ENCODE measurements around the gene FBF1. TPM values are rescaled to one million over a fixed set of nuclear protein-coding genes. Genes with fewer than 3 reads are reported as not detected.

The FBF1 gene
- total RNA-seq, 2 donors from 2014 or later = 2.6 to 4.2 TPM

GRCh38 chr17:75881678-75882454 is 59.0 kb downstream of the FBF1 start:
- no peak for DNase-seq
- Histone ChIP-seq H3K4me3 (no peak overlapping the region), H3K9me3 (no peaks in the 10 kb centered on the region), H3K4me1 (peaks cover 20% of the 10 kb centered on the region), H3K36me3 (replicated peaks in 1 of 2; ENCODE audit: insufficient read depth in 1 of 2, low read depth in 2 of 2) (no peaks in the 10 kb centered on the region), H3K27ac (no peak overlapping the region), H3K27me3 (no peaks in the 10 kb centered on the region)
- TF ChIP-seq, protein P1, sequence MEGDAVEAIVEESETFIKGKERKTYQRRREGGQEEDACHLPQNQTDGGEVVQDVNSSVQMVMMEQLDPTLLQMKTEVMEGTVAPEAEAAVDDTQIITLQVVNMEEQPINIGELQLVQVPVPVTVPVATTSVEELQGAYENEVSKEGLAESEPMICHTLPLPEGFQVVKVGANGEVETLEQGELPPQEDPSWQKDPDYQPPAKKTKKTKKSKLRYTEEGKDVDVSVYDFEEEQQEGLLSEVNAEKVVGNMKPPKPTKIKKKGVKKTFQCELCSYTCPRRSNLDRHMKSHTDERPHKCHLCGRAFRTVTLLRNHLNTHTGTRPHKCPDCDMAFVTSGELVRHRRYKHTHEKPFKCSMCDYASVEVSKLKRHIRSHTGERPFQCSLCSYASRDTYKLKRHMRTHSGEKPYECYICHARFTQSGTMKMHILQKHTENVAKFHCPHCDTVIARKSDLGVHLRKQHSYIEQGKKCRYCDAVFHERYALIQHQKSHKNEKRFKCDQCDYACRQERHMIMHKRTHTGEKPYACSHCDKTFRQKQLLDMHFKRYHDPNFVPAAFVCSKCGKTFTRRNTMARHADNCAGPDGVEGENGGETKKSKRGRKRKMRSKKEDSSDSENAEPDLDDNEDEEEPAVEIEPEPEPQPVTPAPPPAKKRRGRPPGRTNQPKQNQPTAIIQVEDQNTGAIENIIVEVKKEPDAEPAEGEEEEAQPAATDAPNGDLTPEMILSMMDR (IDR thresholded peaks at IDR 0.05) = no peak
- TF ChIP-seq POLR2A (IDR thresholded peaks at IDR 0.05) = no peak
- 89 to 94% methylated on average over 13 to 15 of the region's 15 CpGs for WGBS, 2 donors
- intact Hi-C loops (cut with DNase I) = no loop called here
- no peak for ATAC-seq

GRCh38 chr17:75880266-75880665 is 60.6 kb downstream of the FBF1 start:
- no peak overlapping the region for H3K4me3 ChIP-seq
- ATAC-seq (no peak), DNase-seq (no peak)
- intact Hi-C loops (cut with DNase I) = no loop called here
- no peaks in the 10 kb centered on the region for H3K27me3 ChIP-seq
- no peaks in the 10 kb centered on the region for H3K9me3 ChIP-seq
- H3K36me3 ChIP-seq (replicated peaks in 1 of 2; ENCODE audit: insufficient read depth in 1 of 2, low read depth in 2 of 2) = no peaks in the 10 kb centered on the region
- peaks cover 36% of the 10 kb centered on the region for H3K4me1 ChIP-seq
- no peak for TF ChIP-seq POLR2A (IDR thresholded peaks at IDR 0.05)
- TF ChIP-seq, protein P1 (IDR thresholded peaks at IDR 0.05) = no peak
- WGBS, 2 donors = 75 to 84% methylated on average over 7 of the region's 7 CpGs
- H3K27ac ChIP-seq = no peak overlapping the region

GRCh38 chr17:75878174-75878998 is 62.5 kb downstream of the FBF1 start, which contains the start of gene TRIM47:
TRIM47 (minus strand) TSS chr17:75878581; CDS start chr17:75878548, 33 bp downstream.
- peaks cover 40% of the 10 kb centered on the region for H3K4me1 ChIP-seq

DNA sequence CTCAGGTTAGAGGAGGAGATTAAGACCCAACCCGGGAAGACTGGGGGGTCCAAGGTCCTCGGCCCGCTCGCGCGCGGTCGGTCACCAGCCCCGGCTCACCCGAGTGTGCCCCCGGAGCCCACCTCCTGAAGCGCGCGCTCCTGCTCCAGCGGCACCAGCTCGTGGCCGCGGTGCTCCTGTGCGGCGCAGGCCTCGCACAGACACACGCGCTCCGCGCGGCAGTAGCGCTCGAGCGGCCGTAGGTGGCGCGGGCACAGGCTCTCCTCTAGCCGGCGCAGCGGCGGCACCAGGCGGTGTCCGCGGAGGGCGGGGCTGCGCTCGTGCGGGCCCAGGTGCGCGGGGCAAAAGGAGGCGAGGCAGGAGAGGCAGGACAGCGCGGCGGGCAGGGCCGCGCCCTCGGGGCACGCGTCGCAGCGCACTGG is 63.1 kb downstream of the FBF1 start:
- H3K4me1 ChIP-seq = peaks cover 45% of the 10 kb centered on the region
- no peaks in the 10 kb centered on the region for H3K36me3 ChIP-seq (replicated peaks in 1 of 2; ENCODE audit: insufficient read depth in 1 of 2, low read depth in 2 of 2)
- H3K27ac ChIP-seq = peak overlapping the region; percentile 93 to 99 (median 93)
- intact Hi-C loops (cut with DNase I) = no loop called here
- no peaks in the 10 kb centered on the region for H3K9me3 ChIP-seq
- ATAC-seq (peak; percentile 72), DNase-seq (peak; percentile 71 to 86 (median 83))
- H3K4me3 ChIP-seq = peak overlapping the region in 1 of 2 donors; percentile 27
- H3K27me3 ChIP-seq = no peaks in the 10 kb centered on the region
- 0% methylated on average over 15 to 56 of the region's 56 CpGs for WGBS, 2 donors
- TF ChIP-seq, protein P1 (IDR thresholded peaks at IDR 0.05) = peak; percentile 28 to 75 (median 44)
- no peak for TF ChIP-seq POLR2A (IDR thresholded peaks at IDR 0.05)

More at GRCh38 chr17:75878174-75878998, 62.5 kb downstream of the FBF1 start, which contains the start of gene TRIM47:
- 1 to 10% methylated on average over 2 to 64 of the region's 87 CpGs for WGBS, 2 donors
- H3K4me3 ChIP-seq = peak within 1 kb of the TSS in 1 of 2 donors; percentile 27
- TF ChIP-seq, protein P1 (IDR thresholded peaks at IDR 0.05) = peak in 3 of 7 experiments; percentile 40 to 44 (median 41)
- TF ChIP-seq POLR2A (IDR thresholded peaks at IDR 0.05) = peak; percentile 68 to 81 (median 72)
- ATAC-seq (peak; percentile 37), DNase-seq (peak; percentile 56 to 73 (median 66))
- H3K27me3 ChIP-seq = no peaks in the 10 kb centered on the region
- H3K27ac ChIP-seq = peak within 1 kb of the TSS; percentile 93 to 99 (median 93)
- intact Hi-C loops (cut with DNase I) = no loop called here
- H3K9me3 ChIP-seq = no peaks in the 10 kb centered on the region
- H3K36me3 ChIP-seq (replicated peaks in 1 of 2; ENCODE audit: insufficient read depth in 1 of 2, low read depth in 2 of 2) = no peaks in the 10 kb centered on the region
